Measurements from ENCODE around the gene SFSWAP. TPM values are rescaled to one million over a fixed set of nuclear protein-coding genes. Genes with fewer than 3 reads are reported as not detected.

SFSWAP gene
- total RNA-seq, 1 donor from 2014 or later = 67.3 TPM

DNA sequence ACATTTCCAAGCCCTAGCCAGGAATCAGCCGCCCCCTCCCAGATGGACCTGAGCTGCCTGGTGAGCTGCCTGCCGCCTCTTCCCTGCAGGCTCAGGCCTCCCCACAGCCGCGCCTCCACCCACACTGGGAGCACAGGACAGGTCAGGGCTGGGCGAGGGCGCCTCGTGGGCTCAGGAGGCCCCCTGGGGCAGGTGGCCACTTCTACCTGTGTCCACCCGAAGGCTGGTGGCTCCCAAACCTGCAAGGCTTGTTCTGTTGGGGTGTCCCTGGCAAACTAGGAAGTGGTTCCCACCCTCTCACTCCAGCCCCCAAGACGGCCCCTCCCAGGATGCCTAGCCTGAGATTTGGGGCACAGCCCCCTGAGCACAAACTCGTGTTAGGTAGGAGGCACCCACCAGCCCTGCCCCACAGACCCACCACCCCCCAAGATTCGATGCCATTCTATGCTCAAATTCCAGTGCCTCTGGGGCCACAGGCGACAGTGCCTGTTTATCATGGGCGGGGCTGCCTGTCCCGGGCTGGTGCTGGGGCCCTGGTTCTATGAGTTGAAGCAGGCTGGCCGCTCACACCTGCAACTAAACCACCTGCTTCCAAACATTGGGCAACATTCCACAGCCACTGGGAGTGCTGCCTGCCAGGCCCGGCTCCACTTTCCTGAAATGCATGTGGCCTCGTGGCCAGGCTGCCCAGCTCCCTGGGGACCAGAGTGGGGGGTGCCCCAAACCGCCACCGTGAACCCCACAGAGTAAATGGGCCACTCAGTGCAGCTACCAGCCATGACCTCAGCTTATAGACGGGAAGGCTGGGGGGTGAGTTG, 124.1 kb downstream of the SFSWAP start:
- intact Hi-C loops (cut with DNase I) = loop anchor here (10.0 kb wide), 1 partner anchor 230 kb away; no protein-coding TSS in a partner anchor
- ATAC-seq = no peak
- no peak for DNase-seq (ENCODE audit: low spot score)

DNA sequence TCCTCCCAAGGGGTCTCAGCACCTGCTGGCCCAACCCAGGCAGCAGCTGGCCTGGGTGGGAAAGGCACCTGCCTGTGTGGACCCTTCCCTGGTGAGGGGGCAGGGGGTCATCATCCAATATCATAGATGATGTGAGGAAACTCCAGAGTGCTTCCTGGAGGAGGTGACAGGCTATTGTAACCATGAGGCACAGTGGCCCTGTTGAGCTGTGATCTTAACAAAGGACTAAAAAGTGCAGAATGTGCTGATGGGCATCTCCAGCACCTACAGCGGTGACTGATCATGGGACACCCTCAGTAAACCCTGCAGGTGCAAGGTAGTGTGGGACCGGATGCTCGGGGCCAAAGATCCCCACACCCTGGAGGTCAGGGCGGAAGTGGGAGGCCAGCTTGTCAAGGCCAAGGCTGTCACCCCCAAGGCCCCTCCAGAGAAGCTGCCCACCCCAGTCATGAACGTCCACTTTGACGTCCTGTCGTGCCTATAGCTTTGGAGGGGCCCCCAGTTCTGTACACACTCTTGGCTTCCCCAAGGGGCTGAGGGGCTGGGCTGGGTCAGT, 124.8 kb downstream of the SFSWAP start:
- intact Hi-C loops (cut with DNase I) = loop anchor here (10.0 kb wide), 1 partner anchor 231 kb away; no protein-coding TSS in a partner anchor
- ATAC-seq (no peak), DNase-seq (ENCODE audit: low spot score) (no peak)

DNA sequence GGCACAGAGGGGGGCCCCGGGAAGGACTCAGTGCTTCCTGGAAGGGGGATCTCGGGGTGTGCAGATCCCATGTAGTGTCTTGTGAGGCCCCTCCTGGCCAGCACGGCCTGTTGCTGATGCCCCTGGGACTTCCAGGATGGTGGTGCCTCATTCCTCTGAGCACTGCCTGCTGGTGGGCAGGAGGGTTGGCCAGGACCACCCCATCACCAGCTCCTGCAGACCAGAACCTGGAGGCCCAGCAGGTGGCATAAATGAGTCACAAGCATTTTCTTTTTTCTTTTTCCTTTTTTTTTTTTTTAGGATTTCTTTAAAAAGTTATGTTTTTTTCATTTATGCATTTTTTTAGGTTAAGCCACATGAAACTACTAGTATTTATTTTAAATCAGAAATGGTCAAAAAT, 125.3 kb downstream of the SFSWAP start:
- intact Hi-C loops (cut with DNase I) = loop anchor here (10.0 kb wide), 1 partner anchor 231 kb away; no protein-coding TSS in a partner anchor
- ATAC-seq (no peak), DNase-seq (ENCODE audit: low spot score) (no peak)

DNA sequence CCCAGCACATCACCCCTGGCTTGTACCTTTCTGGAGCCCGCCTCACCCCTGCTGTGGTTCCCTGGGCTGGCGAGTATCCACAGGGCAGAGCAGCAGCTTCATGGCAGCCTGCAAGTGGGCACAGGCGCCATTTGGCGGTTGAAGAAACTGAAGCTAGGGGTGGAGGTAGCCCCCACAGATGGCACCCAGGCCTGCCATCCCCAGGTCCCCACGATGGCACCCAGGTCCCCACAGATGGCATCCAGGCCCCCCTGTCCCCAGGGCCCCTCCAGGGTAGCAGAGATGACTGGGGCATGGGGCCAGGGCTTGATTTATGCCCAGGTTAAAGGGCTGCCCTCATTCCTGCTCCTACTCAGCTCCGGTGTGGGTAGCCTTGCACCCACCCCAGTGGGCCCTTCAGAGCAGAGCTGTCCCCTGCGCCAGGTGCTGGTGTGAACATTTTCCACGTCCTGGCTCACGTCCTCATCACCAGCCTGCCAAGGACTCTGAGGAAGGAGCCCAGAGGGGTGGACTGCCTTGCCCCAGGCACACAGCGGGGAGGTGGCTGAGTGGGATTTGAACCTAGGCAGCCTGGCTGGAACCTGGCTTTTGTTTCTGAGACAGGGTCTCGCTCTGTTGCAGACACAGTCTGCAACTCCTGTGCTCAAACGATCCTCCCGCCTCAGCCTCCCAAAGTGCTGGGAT, 126.0 kb downstream of the SFSWAP start:
- DNase-seq (ENCODE audit: low spot score) (no peak), ATAC-seq (no peak)
- intact Hi-C loops (cut with DNase I) = loop anchor here (10.0 kb wide), 1 partner anchor 232 kb away; no protein-coding TSS in a partner anchor

DNA sequence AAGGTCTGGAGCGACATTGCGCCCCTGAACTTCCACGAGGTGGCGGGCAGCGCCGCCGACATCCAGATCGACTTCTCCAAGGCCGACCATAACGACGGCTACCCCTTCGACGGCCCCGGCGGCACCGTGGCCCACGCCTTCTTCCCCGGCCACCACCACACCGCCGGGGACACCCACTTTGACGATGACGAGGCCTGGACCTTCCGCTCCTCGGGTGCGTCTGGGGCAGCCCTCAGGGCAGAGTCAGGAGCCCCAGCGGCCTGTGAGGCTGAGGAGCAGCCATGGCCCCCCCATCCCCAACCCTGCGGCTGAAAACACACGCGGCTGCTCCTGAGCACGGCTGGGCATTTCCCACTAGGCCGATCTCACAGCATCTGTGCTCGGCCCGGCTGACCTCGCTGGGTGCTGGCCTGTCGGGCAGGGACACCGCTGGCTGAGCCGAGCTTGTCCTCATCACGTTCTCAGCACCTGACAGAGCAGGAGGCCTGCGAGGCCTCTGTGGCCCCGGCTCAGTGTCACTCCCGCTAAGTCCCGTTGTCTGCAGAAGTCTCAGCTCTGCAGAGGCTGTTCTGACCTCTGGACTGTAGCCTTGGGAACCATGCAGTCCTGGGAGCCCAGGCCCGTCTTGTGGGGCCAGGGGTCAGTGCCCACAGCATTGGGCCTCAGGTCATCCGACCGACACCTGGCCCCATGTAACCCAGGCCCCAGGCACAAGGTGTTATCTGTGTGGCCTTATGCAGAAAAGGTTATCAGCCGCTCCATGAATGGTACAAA, 129.9 kb downstream of the SFSWAP start:
- no peak for DNase-seq (ENCODE audit: low spot score)
- no peak for ATAC-seq
- intact Hi-C loops (cut with DNase I) = no loop called here

DNA sequence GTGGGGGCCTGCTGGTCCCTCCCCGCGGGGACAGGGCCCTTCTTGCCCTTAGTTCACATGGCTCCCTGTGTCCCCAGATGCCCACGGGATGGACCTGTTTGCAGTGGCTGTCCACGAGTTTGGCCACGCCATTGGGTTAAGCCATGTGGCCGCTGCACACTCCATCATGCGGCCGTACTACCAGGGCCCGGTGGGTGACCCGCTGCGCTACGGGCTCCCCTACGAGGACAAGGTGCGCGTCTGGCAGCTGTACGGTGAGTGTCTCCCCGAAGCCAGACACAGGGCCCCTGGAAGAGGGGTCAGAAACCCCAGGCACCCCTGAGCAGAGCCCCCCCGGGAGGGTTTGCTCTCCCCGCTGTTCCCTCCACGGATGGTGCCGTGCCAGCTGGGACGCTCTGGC, 130.7 kb downstream of the SFSWAP start:
- ATAC-seq (no peak), DNase-seq (ENCODE audit: low spot score) (no peak)
- intact Hi-C loops (cut with DNase I) = no loop called here

DNA sequence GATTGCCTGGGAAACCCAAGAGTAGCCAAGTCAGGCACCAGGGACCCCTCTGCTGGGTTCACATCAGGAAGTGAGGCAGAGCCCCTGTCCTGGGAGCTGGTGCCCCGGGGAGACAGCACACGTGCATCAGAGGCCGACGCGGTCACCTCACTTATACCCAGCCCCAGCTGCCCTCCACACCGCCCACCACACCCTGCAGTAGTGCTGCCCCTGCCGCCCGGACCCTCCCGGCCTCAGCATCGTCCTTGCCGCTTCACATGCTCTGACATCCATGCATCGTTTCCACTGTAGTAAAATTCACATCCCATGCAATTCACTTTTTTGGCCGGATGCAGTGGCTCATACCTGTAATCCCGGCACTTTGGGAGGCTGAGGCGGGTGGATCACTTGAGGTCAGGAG, 131.3 kb downstream of the SFSWAP start:
- DNase-seq (ENCODE audit: low spot score) (no peak), ATAC-seq (no peak)
- intact Hi-C loops (cut with DNase I) = no loop called here

DNA sequence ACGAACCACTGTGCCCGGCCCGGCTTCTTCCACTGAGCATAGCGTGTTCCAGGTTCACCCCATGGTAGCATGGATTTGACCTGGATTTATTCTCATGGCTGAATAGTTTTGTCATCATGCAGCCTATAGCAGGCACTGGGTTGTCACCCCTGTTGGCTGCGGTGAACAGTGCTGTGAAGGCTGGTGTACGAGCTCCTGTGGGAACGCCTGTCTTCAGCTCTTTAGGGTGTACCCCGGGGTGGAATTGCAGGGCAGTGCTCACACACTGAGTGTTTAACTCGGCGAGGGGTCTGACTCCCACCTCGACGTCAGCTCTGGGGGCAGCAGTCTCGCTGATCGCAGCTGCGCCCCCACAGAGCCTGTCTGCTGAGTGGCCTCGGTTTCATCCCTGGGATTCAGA, 132.6 kb downstream of the SFSWAP start:
- DNase-seq (ENCODE audit: low spot score) (no peak), ATAC-seq (no peak)
- intact Hi-C loops (cut with DNase I) = no loop called here

DNA sequence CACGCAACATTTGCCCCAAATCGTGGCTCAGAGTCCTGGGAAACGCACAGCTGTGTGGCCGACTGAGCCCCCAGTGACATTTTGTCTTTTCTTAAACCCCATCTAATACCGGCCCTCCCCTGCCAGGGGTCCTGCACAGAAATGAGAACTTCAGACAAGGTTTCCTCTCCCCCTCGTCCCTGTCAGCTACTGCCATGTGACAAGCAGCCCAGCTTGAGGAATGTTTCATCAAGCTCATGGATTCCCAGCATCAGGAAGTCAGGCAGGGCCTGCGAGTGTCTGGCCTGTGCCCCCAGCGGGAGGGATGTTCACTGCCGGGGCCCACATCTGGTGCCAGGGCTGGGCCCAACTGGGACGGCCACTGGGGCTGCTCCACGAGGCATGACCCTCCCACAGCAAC, 133.2 kb downstream of the SFSWAP start:
- intact Hi-C loops (cut with DNase I) = no loop called here
- DNase-seq (ENCODE audit: low spot score) (no peak), ATAC-seq (no peak)

DNA sequence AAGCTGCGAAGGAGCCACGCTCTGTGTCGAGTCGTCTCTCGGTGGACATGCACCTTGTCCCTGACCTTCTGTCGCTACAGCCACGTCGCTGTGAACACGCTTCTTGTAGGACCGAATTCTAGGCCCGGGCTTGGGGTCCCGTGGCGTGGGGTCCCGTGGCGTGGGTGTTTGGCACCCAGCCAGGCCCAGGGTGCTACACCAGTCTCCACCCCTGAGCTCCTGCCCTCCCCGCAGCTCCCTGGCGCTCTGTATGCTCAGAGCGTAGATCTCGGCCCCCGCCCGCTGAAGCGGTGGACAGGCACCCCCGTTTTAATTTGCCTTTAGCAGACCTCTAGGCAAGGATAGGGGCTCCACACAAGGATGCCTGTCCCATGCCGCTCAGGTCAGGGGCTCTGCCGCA, 133.8 kb downstream of the SFSWAP start:
- no peak for ATAC-seq
- intact Hi-C loops (cut with DNase I) = no loop called here
- no peak for DNase-seq (ENCODE audit: low spot score)

DNA sequence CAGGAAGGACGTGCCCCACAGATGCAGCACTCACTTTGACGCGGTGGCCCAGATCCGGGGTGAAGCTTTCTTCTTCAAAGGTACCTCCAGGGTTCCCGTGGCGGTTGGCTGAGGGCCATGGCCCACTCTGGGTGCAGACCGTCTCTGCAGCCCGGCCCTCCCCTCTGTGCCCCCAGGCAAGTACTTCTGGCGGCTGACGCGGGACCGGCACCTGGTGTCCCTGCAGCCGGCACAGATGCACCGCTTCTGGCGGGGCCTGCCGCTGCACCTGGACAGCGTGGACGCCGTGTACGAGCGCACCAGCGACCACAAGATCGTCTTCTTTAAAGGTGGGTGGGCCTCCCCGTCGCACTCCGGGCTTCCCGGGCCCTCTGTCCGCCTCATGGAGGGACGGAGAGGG, 134.2 kb downstream of the SFSWAP start:
- no peak for ATAC-seq
- intact Hi-C loops (cut with DNase I) = no loop called here
- no peak for DNase-seq (ENCODE audit: low spot score)

DNA sequence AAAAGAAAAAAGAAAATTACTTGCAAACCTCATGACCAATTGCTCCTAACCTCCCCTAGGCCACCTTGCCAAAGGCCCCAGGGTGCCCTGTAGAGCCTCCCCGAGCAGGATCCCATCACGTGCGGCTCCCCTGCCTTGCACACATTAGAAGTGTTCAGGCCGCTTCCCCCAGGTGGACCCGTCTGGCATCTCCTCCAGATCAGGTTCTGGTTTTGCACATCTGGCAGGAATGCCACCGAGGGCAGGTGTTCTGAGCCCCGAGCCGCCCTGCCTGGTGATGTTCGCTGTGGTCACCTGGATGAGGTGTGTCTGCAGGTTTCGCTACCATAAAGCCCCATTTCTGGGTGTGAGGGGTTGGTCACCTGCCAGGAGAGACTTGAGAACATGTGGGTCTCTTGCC, 136.6 kb downstream of the SFSWAP start:
- intact Hi-C loops (cut with DNase I) = no loop called here
- DNase-seq (ENCODE audit: low spot score) (no peak), ATAC-seq (no peak)

DNA sequence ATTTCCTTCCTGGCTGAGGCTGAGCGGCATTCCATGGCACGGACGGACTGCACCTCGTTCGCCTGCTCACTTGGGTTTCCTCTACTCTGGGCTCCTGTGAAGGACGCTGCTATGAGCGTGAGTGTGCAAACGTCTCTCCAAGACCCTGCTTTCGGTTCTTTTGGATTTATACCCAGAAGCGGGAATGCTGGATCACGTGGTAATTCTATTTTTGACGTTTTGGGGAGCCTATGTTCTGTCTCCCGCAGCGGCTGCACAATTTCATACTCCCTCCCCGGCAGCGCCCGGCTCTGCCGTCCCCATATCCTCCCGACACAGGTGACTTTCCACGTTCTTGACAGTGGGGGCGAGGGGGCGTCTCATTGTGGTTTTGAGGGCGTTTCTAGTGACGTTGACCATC, 137.9 kb downstream of the SFSWAP start:
- DNase-seq (ENCODE audit: low spot score) = no peak
- intact Hi-C loops (cut with DNase I) = no loop called here
- ATAC-seq = no peak

Other genes starting within 250 kb of the SFSWAP start
- gene MMP17, start 117.3 kb downstream of the SFSWAP start, total RNA-seq = 12.6 TPM
- gene ULK1, start 183.5 kb downstream of the SFSWAP start, total RNA-seq = 40.6 TPM
- 16.3 TPM for gene PUS1, start 218.2 kb downstream of the SFSWAP start, total RNA-seq
- 56.9 TPM for gene EP400, start 238.9 kb downstream of the SFSWAP start, total RNA-seq

All from sciatic nerve (tissue), 2 donors.